ENCODE results near the gene CAV3. TPM values are rescaled to one million over a fixed set of nuclear protein-coding genes. Genes with fewer than 3 reads are reported as not detected.

Gene CAV3
- total RNA-seq, 1 donor from 2014 or later = not detected

- DNase-seq (ENCODE audit: low read depth) (no peak), FAIRE-seq (no peak)
- H3K27ac Mint-ChIP-seq (ENCODE audit: unreplicated experiment) = no peak overlapping the region
- TF ChIP-seq EZH2 (IDR thresholded peaks at IDR 0.05; ENCODE audit: insufficient read depth, low read length) (no peak), CTCF (IDR thresholded peaks at IDR 0.05; ENCODE audit: insufficient read depth, low read depth, low read length) (no peak)
- Histone ChIP-seq H3K9me3 (ENCODE audit: insufficient read depth, low read depth, low read length) (no peaks in the 10 kb centered on the region), H3K4me2 (ENCODE audit: low read length) (no peak overlapping the region), H3K27me3 (ENCODE audit: insufficient read depth, low read length) (no peaks in the 10 kb centered on the region), H3K4me3 (ENCODE audit: insufficient read depth, low read depth, low read length) (no peak overlapping the region), H3K9ac (ENCODE audit: low read length) (no peak overlapping the region), H3K27ac (ENCODE audit: low read depth, low read length) (no peak overlapping the region), H3K79me2 (ENCODE audit: insufficient read depth, low read length) (no peaks in the 10 kb centered on the region), H3K36me3 (ENCODE audit: insufficient read depth, low read length) (peaks cover 12% of the 10 kb centered on the region), H2AFZ (ENCODE audit: low read depth, low read length) (no peak overlapping the region), H4K20me1 (ENCODE audit: insufficient read depth, low read length) (no peaks in the 10 kb centered on the region), H3K4me1 (ENCODE audit: insufficient read depth, low read length) (peaks cover 25% of the 10 kb centered on the region)
- no peaks in the 10 kb centered on the region for H3K36me3 Mint-ChIP-seq (ENCODE audit: low read depth, unreplicated experiment)
- peaks cover 20% of the 10 kb centered on the region for H3K4me1 Mint-ChIP-seq (ENCODE audit: low read depth, unreplicated experiment)
- peaks cover 24% of the 10 kb centered on the region for H3K27me3 Mint-ChIP-seq (ENCODE audit: low read depth, unreplicated experiment)
- H3K9me3 Mint-ChIP-seq (ENCODE audit: unreplicated experiment) = peaks cover 2% of the 10 kb centered on the region
- H3K4me3 Mint-ChIP-seq (ENCODE audit: unreplicated experiment) = no peak overlapping the region
Observed at GRCh38 chr3:8745619-8746370, 12.2 kb downstream of the CAV3 start.

- peaks cover 24% of the 10 kb centered on the region for H3K27me3 Mint-ChIP-seq (ENCODE audit: low read depth, unreplicated experiment)
- H3K9ac ChIP-seq (ENCODE audit: low read length) = no peak overlapping the region
- no peak overlapping the region for H3K27ac Mint-ChIP-seq (ENCODE audit: unreplicated experiment)
- peaks cover 15% of the 10 kb centered on the region for H3K4me1 ChIP-seq (ENCODE audit: insufficient read depth, low read length)
- H3K9me3 Mint-ChIP-seq (ENCODE audit: unreplicated experiment) = peaks cover 2% of the 10 kb centered on the region
- no peak overlapping the region for H3K4me3 Mint-ChIP-seq (ENCODE audit: unreplicated experiment)
- H3K36me3 ChIP-seq (ENCODE audit: insufficient read depth, low read length) = peaks cover 21% of the 10 kb centered on the region
- H3K36me3 Mint-ChIP-seq (ENCODE audit: low read depth, unreplicated experiment) = no peaks in the 10 kb centered on the region
- peaks cover 12% of the 10 kb centered on the region for H3K4me1 Mint-ChIP-seq (ENCODE audit: low read depth, unreplicated experiment)
- H3K27ac ChIP-seq (ENCODE audit: low read depth, low read length) = no peak overlapping the region
- no peak overlapping the region for H3K4me3 ChIP-seq (ENCODE audit: insufficient read depth, low read depth, low read length)
- H3K4me2 ChIP-seq (ENCODE audit: low read length) = no peak overlapping the region
- FAIRE-seq (no peak), DNase-seq (ENCODE audit: low read depth) (no peak)
- no peaks in the 10 kb centered on the region for H3K79me2 ChIP-seq (ENCODE audit: insufficient read depth, low read length)
- H3K27me3 ChIP-seq (ENCODE audit: insufficient read depth, low read length) = no peaks in the 10 kb centered on the region
- no peaks in the 10 kb centered on the region for H3K9me3 ChIP-seq (ENCODE audit: insufficient read depth, low read depth, low read length)
- no peak for TF ChIP-seq CTCF (IDR thresholded peaks at IDR 0.05; ENCODE audit: insufficient read depth, low read depth, low read length)
- TF ChIP-seq EZH2 (IDR thresholded peaks at IDR 0.05; ENCODE audit: insufficient read depth, low read length) = no peak
- H4K20me1 ChIP-seq (ENCODE audit: insufficient read depth, low read length) = no peaks in the 10 kb centered on the region
- H2AFZ ChIP-seq (ENCODE audit: low read depth, low read length) = no peak overlapping the region
Observed at GRCh38 chr3:8746780-8747345, 13.3 kb downstream of the CAV3 start.

GRCh38 chr3:8749316-8749715 lies 15.7 kb downstream of the CAV3 start:
- Histone ChIP-seq H3K36me3 (ENCODE audit: insufficient read depth, low read length) (peaks cover 37% of the 10 kb centered on the region), H3K79me2 (ENCODE audit: insufficient read depth, low read length) (no peaks in the 10 kb centered on the region), H3K4me2 (ENCODE audit: low read length) (no peak overlapping the region), H4K20me1 (ENCODE audit: insufficient read depth, low read length) (peaks cover 17% of the 10 kb centered on the region), H3K9me3 (ENCODE audit: insufficient read depth, low read depth, low read length) (no peaks in the 10 kb centered on the region), H3K4me3 (ENCODE audit: insufficient read depth, low read depth, low read length) (no peak overlapping the region), H3K27me3 (ENCODE audit: insufficient read depth, low read length) (no peaks in the 10 kb centered on the region), H3K9ac (ENCODE audit: low read length) (no peak overlapping the region), H3K27ac (ENCODE audit: low read depth, low read length) (no peak overlapping the region), H2AFZ (ENCODE audit: low read depth, low read length) (no peak overlapping the region), H3K4me1 (ENCODE audit: insufficient read depth, low read length) (no peaks in the 10 kb centered on the region)
- H3K4me3 Mint-ChIP-seq (ENCODE audit: unreplicated experiment) = no peak overlapping the region
- peaks cover 27% of the 10 kb centered on the region for H3K27me3 Mint-ChIP-seq (ENCODE audit: low read depth, unreplicated experiment)
- H3K36me3 Mint-ChIP-seq (ENCODE audit: low read depth, unreplicated experiment) = peaks cover 3% of the 10 kb centered on the region
- DNase-seq (ENCODE audit: low read depth) (no peak), FAIRE-seq (no peak)
- no peak overlapping the region for H3K27ac Mint-ChIP-seq (ENCODE audit: unreplicated experiment)
- TF ChIP-seq EZH2 (IDR thresholded peaks at IDR 0.05; ENCODE audit: insufficient read depth, low read length) (no peak), CTCF (IDR thresholded peaks at IDR 0.05; ENCODE audit: insufficient read depth, low read depth, low read length) (no peak)
- H3K9me3 Mint-ChIP-seq (ENCODE audit: unreplicated experiment) = peaks cover 2% of the 10 kb centered on the region
- H3K4me1 Mint-ChIP-seq (ENCODE audit: low read depth, unreplicated experiment) = no peaks in the 10 kb centered on the region
